H9 (cell line): ENCODE data around the gene FSTL4. TPM values are rescaled to one million over a fixed set of nuclear protein-coding genes. Genes with fewer than 3 reads are reported as not detected.

Experiments
- DNase-seq: peaks from one replicate; pipeline ENCODE4 v3.0.0-alpha.2; 2017
- H2AFZ ChIP-seq: one replicate; pipeline ENCODE4 v1.6.1; 2013; ENCODE audit warnings: mild to moderate bottlenecking, low read length, control low read depth, moderate library complexity
- H2AK5ac ChIP-seq: 2 replicates; pipeline ENCODE4 v1.6.1; 2013; ENCODE audit warnings: low read length, control low read depth, mixed read lengths; ENCODE audit not compliant: insufficient read length
- H2BK120ac ChIP-seq: one replicate; pipeline ENCODE4 v1.6.1; 2013; ENCODE audit warnings: low read depth, mild to moderate bottlenecking, low read length, control low read depth, inconsistent platforms; ENCODE audit not compliant: poor library complexity, severe bottlenecking
- H2BK12ac ChIP-seq: 2 replicates; pipeline ENCODE4 v1.6.1; 2013; ENCODE audit warnings: low read length, control low read depth, mixed read lengths, low read depth; ENCODE audit not compliant: insufficient read length
- H2BK15ac ChIP-seq: 2 replicates; pipeline ENCODE4 v1.6.1; 2013; ENCODE audit warnings: low read depth, low read length, control low read depth
- H2BK20ac ChIP-seq: one replicate; pipeline ENCODE4 v1.6.1; 2013; ENCODE audit warnings: low read depth, mild to moderate bottlenecking, low read length, control low read depth, inconsistent platforms; ENCODE audit not compliant: poor library complexity, severe bottlenecking
- H2BK5ac ChIP-seq: 2 replicates; pipeline ENCODE4 v1.6.1; 2013; ENCODE audit warnings: low read length, control low read depth, mixed read lengths; ENCODE audit not compliant: insufficient read length
- H3K14ac ChIP-seq: 2 replicates; pipeline ENCODE4 v1.6.1; 2013; ENCODE audit warnings: low read length, control low read depth; ENCODE audit not compliant: insufficient read depth
- H3K18ac ChIP-seq: 2 replicates; pipeline ENCODE4 v1.6.1; 2013; ENCODE audit warnings: low read depth, mild to moderate bottlenecking, mixed read lengths, low read length, control low read depth; ENCODE audit not compliant: insufficient read length
- H3K23ac ChIP-seq: 2 replicates; pipeline ENCODE4 v1.6.1; 2013; ENCODE audit warnings: low read length, control low read depth, mixed read lengths, low read depth; ENCODE audit not compliant: insufficient read length
- H3K23me2 ChIP-seq: 2 replicates; pipeline ENCODE4 v1.6.1; 2013; ENCODE audit warnings: low read depth, mild to moderate bottlenecking, mixed read lengths, low read length, control low read depth; ENCODE audit not compliant: insufficient read length, poor library complexity, severe bottlenecking
- H3K27ac ChIP-seq: 2 replicates; pipeline ENCODE4 v1.5.1; 2013; ENCODE audit warnings: low read length, control low read depth, mixed read lengths, low read depth; ENCODE audit not compliant: insufficient read length
- H3K27me3 ChIP-seq: 2 replicates; pipeline ENCODE4 v1.6.1; 2013; ENCODE audit warnings: low read length, control low read depth, inconsistent platforms; ENCODE audit not compliant: insufficient read depth
- H3K4ac ChIP-seq: 2 replicates; pipeline ENCODE4 v1.6.1; 2013; ENCODE audit warnings: low read depth, mild to moderate bottlenecking, control low read depth, inconsistent platforms, low read length, moderate library complexity
- H3K4me1 ChIP-seq: 2 replicates; pipeline ENCODE4 v1.6.1; 2013; ENCODE audit warnings: low read length, control low read depth, inconsistent platforms; ENCODE audit not compliant: insufficient read depth
- H3K4me2 ChIP-seq: 2 replicates; pipeline ENCODE4 v1.6.1; 2013; ENCODE audit warnings: low read length, control low read depth, mixed read lengths; ENCODE audit not compliant: insufficient read length, insufficient read depth
- H3K56ac ChIP-seq: 2 replicates; pipeline ENCODE4 v1.6.1; 2013; ENCODE audit warnings: low read depth, mild to moderate bottlenecking, mixed read lengths, low read length, control low read depth; ENCODE audit not compliant: insufficient read length
- H3K79me1 ChIP-seq: 2 replicates; pipeline ENCODE4 v1.6.1; 2013; ENCODE audit warnings: low read depth, mild to moderate bottlenecking, moderate library complexity, low read length, control low read depth, inconsistent platforms; ENCODE audit not compliant: insufficient read depth, poor library complexity, severe bottlenecking
- H3K79me2 ChIP-seq: 2 replicates; pipeline ENCODE4 v1.6.1; 2013; ENCODE audit warnings: low read length, control low read depth, inconsistent platforms; ENCODE audit not compliant: insufficient read depth
- H3K9ac ChIP-seq: 2 replicates; pipeline ENCODE4 v1.6.1; 2013; ENCODE audit warnings: low read length, control low read depth, mixed read lengths; ENCODE audit not compliant: insufficient read length; ENCODE audit errors: extremely low read depth
- H3K9me3 ChIP-seq: one replicate; pipeline ENCODE4 v1.6.1; 2013; ENCODE audit warnings: low read depth, low read length, inconsistent platforms; ENCODE audit not compliant: control insufficient read depth
- H3T11ph ChIP-seq: one replicate; pipeline ENCODE4 v1.6.1; 2013; ENCODE audit warnings: mild to moderate bottlenecking, low read length, control low read depth, inconsistent platforms
- H4K20me1 ChIP-seq: one replicate; pipeline ENCODE4 v1.6.1; 2013; ENCODE audit not compliant: control insufficient read depth, insufficient read length, insufficient read depth
- H4K5ac ChIP-seq: 2 replicates; pipeline ENCODE4 v1.6.1; 2013; ENCODE audit warnings: low read depth, mild to moderate bottlenecking, mixed read lengths, low read length, control low read depth; ENCODE audit not compliant: insufficient read length
- H4K8ac ChIP-seq: replicated peaks from 2 replicates; pipeline ENCODE4 v1.6.1; 2013; ENCODE audit warnings: low read length, control low read depth, mixed read lengths, low read depth; ENCODE audit not compliant: insufficient read length
- H4K91ac ChIP-seq: 2 replicates; pipeline ENCODE4 v1.6.1; 2013; ENCODE audit warnings: low read depth, mild to moderate bottlenecking, moderate library complexity, mixed read lengths, low read length, control low read depth; ENCODE audit not compliant: insufficient read length
- H3K27ac Mint-ChIP-seq, 3 experiments: 2 replicates in 2 of 3; 3 replicates in 1 of 3; pipeline ENCODE4 v1.8.0; 2020 to 2021; ENCODE audit warnings: mixed read lengths in 3 of 3, mild to moderate bottlenecking in 1 of 3, moderate library complexity in 1 of 3
- H3K27me3 Mint-ChIP-seq: 2 replicates; pipeline ENCODE4 v1.8.0; 2021; ENCODE audit warnings: low read depth, mild to moderate bottlenecking, moderate library complexity, mixed read lengths
- H3K36me3 Mint-ChIP-seq, 3 experiments: 2 replicates in 2 of 3; 3 replicates in 1 of 3; pipeline ENCODE4 v1.8.0; 2020 to 2021; ENCODE audit warnings: low read depth in 3 of 3, mixed read lengths in 3 of 3; ENCODE audit not compliant: insufficient read depth in 1 of 3
- H3K4me1 Mint-ChIP-seq, 2 experiments: 2 replicates each; pipeline ENCODE4 v1.8.0; 2020; ENCODE audit warnings: mixed read lengths in 2 of 2
- H3K4me3 Mint-ChIP-seq, 2 experiments: 2 replicates in 1 of 2; 3 replicates in 1 of 2; pipeline ENCODE4 v1.8.0; 2020 to 2021; ENCODE audit warnings: mild to moderate bottlenecking in 2 of 2, mixed read lengths in 2 of 2, moderate library complexity in 1 of 2
- H3K9me3 Mint-ChIP-seq, 2 experiments: 2 replicates in 1 of 2; 3 replicates in 1 of 2; pipeline ENCODE4 v1.8.0; 2020; ENCODE audit warnings: mild to moderate bottlenecking in 2 of 2, mixed read lengths in 2 of 2, moderate library complexity in 1 of 2
- WGBS: extraction: QIAGEN DNeasy Blood & Tissue Kit; methylation state at CpG from one replicate; pipeline ENCODE4 v1.1.7; 2013; ENCODE audit warnings: missing lambda C conversion rate, low lambda C conversion rate, mixed read lengths; ENCODE audit not compliant: insufficient read length; ENCODE audit errors: extremely low coverage; 5-methylcytosine and 5-hydroxymethylcytosine counted together
- total RNA-seq: library from RNA; stranded (reverse); gene quantifications from 2 replicates; pipeline ENCODE4 v1.2.1, GENCODE V29; 2021
- TF ChIP-seq, protein P1 (sequence below): fragments of 200-600 bp; sonication (generic); conservative IDR thresholded peaks from 3 replicates; pipeline ENCODE4 v1.8.0; 2021; ENCODE audit warnings: antibody characterized with exemption, mild to moderate bottlenecking

Gene FSTL4
- total RNA-seq, 1 experiment from 2014 or later, result 5.7 TPM

DNA sequence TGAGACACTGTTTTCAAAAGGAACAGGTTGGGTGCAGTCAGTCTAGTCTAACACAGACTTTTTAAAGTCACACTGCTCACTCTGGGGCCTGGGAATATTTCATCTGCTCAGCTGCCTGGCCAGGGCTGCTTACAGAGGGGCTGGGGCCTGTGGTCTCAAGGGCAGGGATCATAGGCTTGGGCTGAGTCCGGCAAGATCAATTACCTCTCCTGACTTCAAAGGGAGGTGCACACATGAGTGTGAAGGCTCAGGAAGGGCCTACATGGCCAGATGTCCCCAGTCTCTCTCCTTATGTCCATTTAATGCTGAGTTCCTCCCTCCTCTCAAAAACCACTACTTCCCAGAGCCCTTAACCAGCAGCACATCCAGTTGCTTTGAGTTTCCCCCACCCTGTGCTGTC lies 313.3 kb downstream of the FSTL4 start:
- Histone ChIP-seq H2BK12ac (no peak overlapping the region), H2BK15ac (no peak overlapping the region), H3K9me3 (no peaks in the 10 kb centered on the region), H4K8ac (no peak overlapping the region), H2BK120ac (no peak overlapping the region), H3K9ac (no peak overlapping the region), H2AFZ (no peak overlapping the region), H2BK5ac (no peak overlapping the region), H4K91ac (no peak overlapping the region), H3K4ac (no peak overlapping the region), H3K27ac (no peak overlapping the region), H3K27me3 (no peaks in the 10 kb centered on the region), H2AK5ac (no peak overlapping the region), H3K23ac (no peak overlapping the region), H4K20me1 (no peaks in the 10 kb centered on the region), H3T11ph (no peak overlapping the region), H3K79me1 (no peaks in the 10 kb centered on the region), H3K23me2 (no peaks in the 10 kb centered on the region), H3K18ac (no peak overlapping the region), H3K4me2 (no peak overlapping the region), H3K56ac (no peak overlapping the region), H2BK20ac (no peak overlapping the region), H3K14ac (no peak overlapping the region), H3K79me2 (no peaks in the 10 kb centered on the region), H3K4me1 (no peaks in the 10 kb centered on the region), H4K5ac (no peak overlapping the region)
- H3K36me3 Mint-ChIP-seq, result no peaks in the 10 kb centered on the region
- no CpG with 5 or more reads among the region's 1 CpG for WGBS
- no peaks in the 10 kb centered on the region for H3K9me3 Mint-ChIP-seq
- H3K27me3 Mint-ChIP-seq, result peaks cover 2% of the 10 kb centered on the region
- no peak overlapping the region for H3K27ac Mint-ChIP-seq
- TF ChIP-seq, protein P1, sequence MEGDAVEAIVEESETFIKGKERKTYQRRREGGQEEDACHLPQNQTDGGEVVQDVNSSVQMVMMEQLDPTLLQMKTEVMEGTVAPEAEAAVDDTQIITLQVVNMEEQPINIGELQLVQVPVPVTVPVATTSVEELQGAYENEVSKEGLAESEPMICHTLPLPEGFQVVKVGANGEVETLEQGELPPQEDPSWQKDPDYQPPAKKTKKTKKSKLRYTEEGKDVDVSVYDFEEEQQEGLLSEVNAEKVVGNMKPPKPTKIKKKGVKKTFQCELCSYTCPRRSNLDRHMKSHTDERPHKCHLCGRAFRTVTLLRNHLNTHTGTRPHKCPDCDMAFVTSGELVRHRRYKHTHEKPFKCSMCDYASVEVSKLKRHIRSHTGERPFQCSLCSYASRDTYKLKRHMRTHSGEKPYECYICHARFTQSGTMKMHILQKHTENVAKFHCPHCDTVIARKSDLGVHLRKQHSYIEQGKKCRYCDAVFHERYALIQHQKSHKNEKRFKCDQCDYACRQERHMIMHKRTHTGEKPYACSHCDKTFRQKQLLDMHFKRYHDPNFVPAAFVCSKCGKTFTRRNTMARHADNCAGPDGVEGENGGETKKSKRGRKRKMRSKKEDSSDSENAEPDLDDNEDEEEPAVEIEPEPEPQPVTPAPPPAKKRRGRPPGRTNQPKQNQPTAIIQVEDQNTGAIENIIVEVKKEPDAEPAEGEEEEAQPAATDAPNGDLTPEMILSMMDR, result no peak
- no peak for DNase-seq
- no peak overlapping the region for H3K4me3 Mint-ChIP-seq
- peaks cover 6 to 8% of the 10 kb centered on the region in 2 experiments for H3K4me1 Mint-ChIP-seq
